HCT116 (cell line): Measurements from ENCODE around the gene CHST3.

Experiments
- CTCF ChIP-seq, 3 experiments: fragments of 200-600 bp in 1 of 3; sonication (generic) in 1 of 3; IDR thresholded peaks in 2 of 3; conservative IDR thresholded peaks in 1 of 3; 2 replicates each; pipeline ENCODE4 v1.5.1; 2012 to 2017; ENCODE audit warnings: low read depth in 2 of 3, low read length in 2 of 3, antibody characterized with exemption in 1 of 3, borderline replicate concordance in 1 of 3, control low read depth in 1 of 3, mild to moderate bottlenecking in 1 of 3, mixed read lengths in 1 of 3, mixed run types in 1 of 3, moderate library complexity in 1 of 3; ENCODE audit not compliant: insufficient read depth in 1 of 3
- POLR2AphosphoS5 ChIP-seq: IDR thresholded peaks from 2 replicates; pipeline ENCODE4 v1.6.1; 2011; ENCODE audit warnings: mild to moderate bottlenecking, low read depth, low read length, moderate library complexity

GRCh38 chr10:71969929-71970328 is 5.7 kb downstream of the CHST3 start:
- no peak for TF ChIP-seq CTCF (IDR thresholded peaks at IDR 0.05 in 2 of 3, conservative IDR thresholded peaks at IDR 0.05 in 1 of 3; ENCODE audit: borderline replicate concordance in 1 of 3, insufficient read depth in 1 of 3, low read depth in 2 of 3, low read length in 2 of 3)
- no peak for TF ChIP-seq POLR2AphosphoS5
